Ovary (tissue), 9 donors: ENCODE measurements around the gene LPCAT1. TPM values are rescaled to one million over a fixed set of nuclear protein-coding genes. Genes with fewer than 3 reads are reported as not detected.
A peak's percentile ranks its signal among the peaks of the same experiment; 100 is the strongest.
"Not testable (repeated sequence)": the region's sequence is repeated elsewhere in the genome, so short reads cannot be mapped to it uniquely, and the experiment has no call there.

Source experiments
- DNase-seq, 5 donors: peaks; one replicate each; pipeline ENCODE4 v3.0.0-alpha.2; 2019 to 2020
- H3K27ac ChIP-seq, 2 donors: fragments of 200-600 bp; one replicate each; pipeline versions ENCODE4 v1.5.1 to v1.8.0; 2019 to 2022
- H3K27me3 ChIP-seq: fragments of 200-600 bp; one replicate; pipeline ENCODE4 v1.8.0; 2022
- H3K36me3 ChIP-seq: fragments of 200-600 bp; sonication (generic); one replicate; pipeline ENCODE4 v1.5.1; 2019
- H3K4me1 ChIP-seq: one replicate; pipeline ENCODE4 v1.8.1; 2013; ENCODE audit warnings: mild to moderate bottlenecking, moderate library complexity; ENCODE audit not compliant: insufficient read depth
- H3K4me3 ChIP-seq: fragments of 200-600 bp; sonication (generic); one replicate; pipeline ENCODE4 v1.5.1; 2017
- H3K9me3 ChIP-seq, 2 donors: fragments of 200-600 bp in 1 of 2; sonication (generic) in 1 of 2; one replicate each; pipeline versions ENCODE4 v1.5.1 to v1.8.1; 2013 to 2019; ENCODE audit warnings: mild to moderate bottlenecking in 1 of 2, moderate library complexity in 1 of 2
- CTCF ChIP-seq, 3 donors: fragments of 450-650 bp in 2 of 3; fragments of 200-600 bp in 1 of 3; IDR thresholded peaks; one replicate each; pipeline versions ENCODE4 v1.5.1 to v1.8.0; 2016 to 2022; ENCODE audit warnings: antibody characterized with exemption in 3 of 3, mild to moderate bottlenecking in 1 of 3
- EP300 ChIP-seq: sonication (generic); formaldehyde crosslinking; IDR thresholded peaks from one replicate; pipeline ENCODE4 v1.6.1; 2017; ENCODE audit warnings: antibody characterized with exemption
- POLR2A ChIP-seq: fragments of 450-650 bp; IDR thresholded peaks from one replicate; pipeline ENCODE4 v1.6.1; 2017; ENCODE audit warnings: antibody characterized with exemption, mild to moderate bottlenecking, moderate library complexity
- WGBS, 3 donors: extraction: QIAGEN DNeasy Blood & Tissue Kit in 1 of 3; methylation state at CpG; one replicate each; pipeline versions ENCODE4 v1.1.5 to v1.1.7; 2013 to 2017; 5-methylcytosine and 5-hydroxymethylcytosine counted together
- intact Hi-C, 4 donors: fragments of 100-400 bp; cut with DNase I; formaldehyde crosslinking; loops; one replicate each; pipeline versions ENCODE4 v1.11.0 to v1.15.1; 2022 to 2023
- polyA plus RNA-seq, 2 donors: library from polyadenylated mRNA; stranded (reverse); fragments of 200-250 nt in 1 of 2; fragments of 350-450 nt in 1 of 2; fragmentation: Illumina TruSeq in 1 of 2; extraction: RNeasy Lipid Tissue Mini Kit (QIAGEN cat#74804) in 1 of 2; gene quantifications; one replicate each; pipeline ENCODE4 v1.2.3, GENCODE V29; 2013 to 2014
- total RNA-seq, 7 donors: library from RNA; depleted of rRNA in 2 of 7; stranded (reverse); fragments of >200 nt in 2 of 7; fragmentation: NEBNext Ultra II Directional in 3 of 7; extraction: Animal tissue kit (Norgen Biotek cat#: 25700) in 3 of 7; gene quantifications; one replicate each; pipeline versions ENCODE4 v1.1.0 to v1.2.4, GENCODE V29; 2016 to 2023
- donor health status: DM: no; HTN: no; CAD: no; lungs with moderate emphysema.
- donor health status: DM: no; HTN: no; CAD: no.
- donor health status: Bipolar disorder and iron deficiency.
- donor health status: DM: yes; HTN: yes; CAD: no.
- donor health status: DM: no; HTN: no; CAD: no.
- donor health status: DM: yes; HTN: yes; CAD: no.

The LPCAT1 gene
- total and polyA plus RNA-seq, 9 donors, result 13.0 to 57.1 (median 25.3) TPM

- H3K36me3 ChIP-seq, result no peaks in the 10 kb centered on the region
- TF ChIP-seq CTCF (IDR thresholded peaks at IDR 0.05) (no peak), POLR2A (no peak), EP300 (no peak)
- H3K9me3 ChIP-seq, result no peaks in the 10 kb centered on the region
- 97 to 100% (median 100%) methylated on average over 3 of the region's 3 CpGs for WGBS, 3 donors
- H3K27me3 ChIP-seq, result no peaks in the 10 kb centered on the region
- H3K4me1 ChIP-seq, result peaks cover 4% of the 10 kb centered on the region
- DNase-seq, result peak in 1 of 5 donors; percentile 9
- intact Hi-C loops, result no loop called here
- H3K27ac ChIP-seq, result no peak overlapping the region
- no peak overlapping the region for H3K4me3 ChIP-seq
Observed at GRCh38 chr5:1540166-1540565, 16.4 kb upstream of the LPCAT1 start.

GRCh38 chr5:1539393-1540161 is 15.8 kb upstream of the LPCAT1 start:
- DNase-seq, result peak in 3 of 5 donors; percentile 14 to 31 (median 20)
- WGBS, 3 donors, result 59 to 68% (median 62%) methylated on average over 7 to 8 of the region's 8 CpGs
- intact Hi-C loops, H3K27me3 ChIP-seq, H3K9me3 ChIP-seq, H3K27ac ChIP-seq, H3K4me3 ChIP-seq, H3K36me3 ChIP-seq, H3K4me1 ChIP-seq: not testable (repeated sequence)

- TF ChIP-seq EP300, result no peak
- no peak for TF ChIP-seq POLR2A
- no peak for TF ChIP-seq CTCF (IDR thresholded peaks at IDR 0.05)
- H3K27me3 ChIP-seq, result no peaks in the 10 kb centered on the region
- intact Hi-C loops, result no loop called here
- H3K9me3 ChIP-seq, result no peaks in the 10 kb centered on the region
- peak in 2 of 5 donors; percentile 7 to 20 for DNase-seq
- no peak overlapping the region for H3K27ac ChIP-seq
- WGBS, 3 donors, result 94 to 95% (median 95%) methylated on average over 13 of the region's 13 CpGs
- peaks cover 4% of the 10 kb centered on the region for H3K4me1 ChIP-seq
- no peak overlapping the region for H3K4me3 ChIP-seq
- H3K36me3 ChIP-seq, result no peaks in the 10 kb centered on the region
Observed at GRCh38 chr5:1538741-1539392, 15.1 kb upstream of the LPCAT1 start.

GRCh38 chr5:1538276-1538675 is 14.5 kb upstream of the LPCAT1 start:
- Histone ChIP-seq H3K36me3 (no peaks in the 10 kb centered on the region), H3K4me1 (peaks cover 4% of the 10 kb centered on the region), H3K27me3 (no peaks in the 10 kb centered on the region), H3K27ac (no peak overlapping the region), H3K9me3 (no peaks in the 10 kb centered on the region), H3K4me3 (no peak overlapping the region)
- TF ChIP-seq POLR2A, result no peak
- TF ChIP-seq CTCF (IDR thresholded peaks at IDR 0.05), result no peak
- TF ChIP-seq EP300, result no peak
- DNase-seq, result peak in 2 of 5 donors; percentile 5 to 22
- 93 to 99% (median 95%) methylated on average over 14 of the region's 14 CpGs for WGBS, 3 donors
- intact Hi-C loops, result no loop called here
